Smooth muscle cell (in vitro differentiated cells): Measurements from ENCODE around the gene GABRE. TPM values are rescaled to one million over a fixed set of nuclear protein-coding genes. Genes with fewer than 3 reads are reported as not detected.

Experiments used
- DNase-seq: peaks from one replicate; lab custom pipeline; 2025; ENCODE audit not compliant: unreplicated experiment; lab: John Stamatoyannopoulos, UW
- H2AFZ ChIP-seq: fragments of 200-600 bp; sonication (generic); 2 replicates; pipeline ENCODE4 v1.6.0; 2016; ENCODE audit warnings: antibody characterized with exemption, low read depth, mild to moderate bottlenecking
- H3F3A ChIP-seq: fragments of 200-600 bp; sonication (generic); 2 replicates; pipeline ENCODE4 v1.6.0; 2017; ENCODE audit warnings: antibody characterized with exemption, low read depth
- H3K27ac ChIP-seq: fragments of 200-600 bp; sonication (generic); 2 replicates; pipeline ENCODE4 v1.5.1; 2016; ENCODE audit warnings: low read depth, mild to moderate bottlenecking
- H3K27me3 ChIP-seq: fragments of 200-600 bp; sonication (generic); 2 replicates; pipeline ENCODE4 v1.6.1; 2016; ENCODE audit warnings: low read depth, mild to moderate bottlenecking
- H3K36me3 ChIP-seq: fragments of 200-600 bp; sonication (generic); 2 replicates; pipeline ENCODE4 v1.5.1; 2016; ENCODE audit warnings: low read depth
- H3K4me1 ChIP-seq: fragments of 200-600 bp; sonication (generic); 2 replicates; pipeline ENCODE4 v1.5.1; 2016; ENCODE audit warnings: low read depth
- H3K4me2 ChIP-seq: fragments of 200-600 bp; sonication (generic); 2 replicates; pipeline ENCODE4 v1.6.0; 2016; ENCODE audit warnings: mild to moderate bottlenecking
- H3K4me3 ChIP-seq: fragments of 200-600 bp; sonication (generic); 2 replicates; pipeline ENCODE4 v1.5.1; 2016; ENCODE audit warnings: mild to moderate bottlenecking
- H3K79me2 ChIP-seq: fragments of 200-600 bp; sonication (generic); 2 replicates; pipeline ENCODE4 v1.6.0; 2016; ENCODE audit warnings: low read depth, mild to moderate bottlenecking
- H3K9ac ChIP-seq: fragments of 200-600 bp; sonication (generic); 2 replicates; pipeline ENCODE4 v1.6.0; 2016; ENCODE audit warnings: low read depth
- H3K9me3 ChIP-seq: fragments of 200-600 bp; sonication (generic); replicated peaks from 2 replicates; pipeline ENCODE4 v1.5.1; 2016; ENCODE audit warnings: low read depth
- H4K20me1 ChIP-seq: fragments of 200-600 bp; sonication (generic); 2 replicates; pipeline ENCODE4 v1.6.0; 2016; ENCODE audit warnings: low read depth
- CTCF ChIP-seq: fragments of 200-600 bp; sonication (generic); IDR thresholded peaks from 2 replicates; pipeline ENCODE4 v1.5.1; 2017; ENCODE audit warnings: borderline replicate concordance, mild to moderate bottlenecking, antibody characterized with exemption; ENCODE audit not compliant: insufficient read depth, poor library complexity, severe bottlenecking
- WGBS: methylation state at CpG from one replicate; pipeline ENCODE4 v1.1.7; 2016; ENCODE audit warnings: low lambda C conversion rate; 5-methylcytosine and 5-hydroxymethylcytosine counted together
- polyA plus RNA-seq: library from polyadenylated mRNA; unstranded; fragments of >200 nt; fragmentation: Nextera tagmentation; extraction: Ambion mirVana; gene quantifications from 2 replicates; pipeline ENCODE4 v1.2.1, GENCODE V29; 2016
- total RNA-seq: library from RNA; depleted of rRNA; stranded (reverse); fragments of >200 nt; gene quantifications from 2 replicates; pipeline ENCODE4 v1.2.3, GENCODE V29; 2014

Gene GABRE
- total and polyA plus RNA-seq, 2 experiments from 2014 or later, result 4.5 to 19.4 TPM

GRCh38 chrX:151973851-151974335 lies 583 bp downstream of the GABRE start:
- H4K20me1 ChIP-seq, result no peaks in the 10 kb centered on the region
- no peak overlapping the region for H3K27ac ChIP-seq
- no peaks in the 10 kb centered on the region for H3K27me3 ChIP-seq
- no peaks in the 10 kb centered on the region for H3K4me1 ChIP-seq
- H3K4me3 ChIP-seq, result peak overlapping the region; percentile 55
- H3F3A ChIP-seq, result no peaks in the 10 kb centered on the region
- H3K9me3 ChIP-seq, result no peaks in the 10 kb centered on the region
- no peaks in the 10 kb centered on the region for H3K79me2 ChIP-seq
- peak overlapping the region; percentile 85 for H3K4me2 ChIP-seq
- no peaks in the 10 kb centered on the region for H3K36me3 ChIP-seq
- no peak for DNase-seq
- WGBS, result 42% methylated on average over 21 of the region's 21 CpGs
- TF ChIP-seq CTCF, result no peak
- no peak overlapping the region for H2AFZ ChIP-seq
- peak overlapping the region; percentile 54 for H3K9ac ChIP-seq

- Histone ChIP-seq H3F3A (no peaks in the 10 kb centered on the region), H3K4me1 (no peaks in the 10 kb centered on the region), H3K4me2 (peak overlapping the region; percentile 85), H3K9ac (peak overlapping the region; percentile 2), H3K79me2 (no peaks in the 10 kb centered on the region), H4K20me1 (no peaks in the 10 kb centered on the region), H2AFZ (no peak overlapping the region), H3K27me3 (no peaks in the 10 kb centered on the region), H3K27ac (no peak overlapping the region), H3K4me3 (peak overlapping the region; percentile 55), H3K36me3 (no peaks in the 10 kb centered on the region), H3K9me3 (no peaks in the 10 kb centered on the region)
- no peak for DNase-seq
- 55% methylated on average over 4 of the region's 4 CpGs for WGBS
- TF ChIP-seq CTCF, result no peak
These were observed 1.3 kb downstream of the GABRE start for GRCh38 chrX:151973060-151973661.

GRCh38 chrX:151970661-151971060 lies 3.8 kb downstream of the GABRE start:
- Histone ChIP-seq H4K20me1 (no peaks in the 10 kb centered on the region), H3K27me3 (no peaks in the 10 kb centered on the region), H2AFZ (no peak overlapping the region), H3K36me3 (no peaks in the 10 kb centered on the region), H3K4me3 (no peak overlapping the region), H3F3A (no peaks in the 10 kb centered on the region), H3K4me1 (no peaks in the 10 kb centered on the region), H3K9ac (no peak overlapping the region), H3K4me2 (peak overlapping the region; percentile 74), H3K79me2 (no peaks in the 10 kb centered on the region), H3K27ac (peak overlapping the region; percentile 31), H3K9me3 (no peaks in the 10 kb centered on the region)
- TF ChIP-seq CTCF, result no peak
- DNase-seq, result no peak
- 54% methylated on average over 6 of the region's 6 CpGs for WGBS

GRCh38 chrX:151970027-151970426 lies 4.4 kb downstream of the GABRE start:
- Histone ChIP-seq H3K27me3 (no peaks in the 10 kb centered on the region), H2AFZ (no peak overlapping the region), H4K20me1 (no peaks in the 10 kb centered on the region), H3K27ac (peak overlapping the region; percentile 31), H3K79me2 (no peaks in the 10 kb centered on the region), H3K36me3 (no peaks in the 10 kb centered on the region), H3K9ac (no peak overlapping the region), H3K4me1 (no peaks in the 10 kb centered on the region), H3F3A (no peaks in the 10 kb centered on the region), H3K4me2 (peak overlapping the region; percentile 11), H3K9me3 (no peaks in the 10 kb centered on the region), H3K4me3 (no peak overlapping the region)
- WGBS, result 49% methylated on average over 7 of the region's 7 CpGs
- TF ChIP-seq CTCF, result no peak
- no peak for DNase-seq
